B cell (primary cell): ENCODE measurements around the gene SLC33A1.

ENCODE experiments used
- CTCF ChIP-seq: fragments of 200-600 bp; IDR thresholded peaks from one replicate; pipeline ENCODE4 v1.8.0; 2022; ENCODE audit warnings: antibody characterized with exemption, mild to moderate bottlenecking
- EZH2 ChIP-seq: IDR thresholded peaks from 2 replicates; pipeline ENCODE4 v1.6.1; 2012; ENCODE audit warnings: borderline replicate concordance, low read depth, mild to moderate bottlenecking, moderate library complexity, low read length; ENCODE audit not compliant: insufficient read depth, poor library complexity, severe bottlenecking

DNA sequence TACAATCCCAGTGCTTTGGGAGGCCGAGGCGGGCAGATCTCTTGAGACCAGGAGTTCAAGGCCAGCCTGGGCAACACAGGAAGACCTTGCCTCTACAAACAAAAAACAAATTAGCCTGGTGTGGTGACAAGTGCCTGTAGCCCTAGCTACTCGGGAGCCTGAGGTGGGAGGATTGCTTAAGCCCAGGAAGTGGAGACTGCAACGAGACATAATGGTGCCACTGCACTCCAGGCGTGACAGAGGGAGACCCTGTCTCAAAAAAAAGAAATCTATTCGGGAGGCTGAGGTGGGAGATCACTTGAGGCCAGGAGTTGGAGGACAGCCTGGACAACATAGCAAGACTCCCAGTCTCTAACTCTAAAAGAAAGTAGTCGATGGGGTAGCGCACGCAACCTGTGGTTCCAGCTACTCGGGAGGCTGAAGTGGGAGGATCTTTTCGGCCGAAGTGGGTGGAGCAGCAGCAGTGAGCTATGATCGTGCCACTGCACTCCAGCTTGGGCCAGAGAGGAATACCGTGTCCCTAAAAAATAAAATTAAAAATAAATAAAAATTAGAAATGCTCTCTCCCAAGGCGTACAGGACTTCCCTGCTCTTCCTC is 48.9 kb downstream of the SLC33A1 start:
- TF ChIP-seq CTCF (no peak), EZH2 (no peak)
